Peyer's patch (tissue), 4 donors: ENCODE data around the gene DNM3.

Experiments
- CTCF ChIP-seq, 6 experiments: fragments of 450-650 bp in 4 of 6; fragments of 200-600 bp in 2 of 6; sonication (generic) in 1 of 6; IDR thresholded peaks; one replicate each; pipeline ENCODE4 v1.5.1; 2017 to 2019; ENCODE audit warnings: antibody characterized with exemption in 6 of 6, mild to moderate bottlenecking in 3 of 6, moderate library complexity in 1 of 6
- POLR2A ChIP-seq, 2 donors: fragments of 450-650 bp; IDR thresholded peaks; one replicate each; pipeline ENCODE4 v1.5.1; 2017; ENCODE audit warnings: antibody characterized with exemption in 2 of 2, mild to moderate bottlenecking in 2 of 2, moderate library complexity in 2 of 2

GRCh38 chr1:172359491-172359999, 518.2 kb downstream of the DNM3 start:
- TF ChIP-seq CTCF (IDR thresholded peaks at IDR 0.05): no peak
- no peak for TF ChIP-seq POLR2A (IDR thresholded peaks at IDR 0.05)
